ENCODE results near the gene SEMA6B. TPM values are rescaled to one million over a fixed set of nuclear protein-coding genes. Genes with fewer than 3 reads are reported as not detected.

Gene SEMA6B
- total RNA-seq, 1 experiment from 2014 or later: 5.7 TPM

DNA sequence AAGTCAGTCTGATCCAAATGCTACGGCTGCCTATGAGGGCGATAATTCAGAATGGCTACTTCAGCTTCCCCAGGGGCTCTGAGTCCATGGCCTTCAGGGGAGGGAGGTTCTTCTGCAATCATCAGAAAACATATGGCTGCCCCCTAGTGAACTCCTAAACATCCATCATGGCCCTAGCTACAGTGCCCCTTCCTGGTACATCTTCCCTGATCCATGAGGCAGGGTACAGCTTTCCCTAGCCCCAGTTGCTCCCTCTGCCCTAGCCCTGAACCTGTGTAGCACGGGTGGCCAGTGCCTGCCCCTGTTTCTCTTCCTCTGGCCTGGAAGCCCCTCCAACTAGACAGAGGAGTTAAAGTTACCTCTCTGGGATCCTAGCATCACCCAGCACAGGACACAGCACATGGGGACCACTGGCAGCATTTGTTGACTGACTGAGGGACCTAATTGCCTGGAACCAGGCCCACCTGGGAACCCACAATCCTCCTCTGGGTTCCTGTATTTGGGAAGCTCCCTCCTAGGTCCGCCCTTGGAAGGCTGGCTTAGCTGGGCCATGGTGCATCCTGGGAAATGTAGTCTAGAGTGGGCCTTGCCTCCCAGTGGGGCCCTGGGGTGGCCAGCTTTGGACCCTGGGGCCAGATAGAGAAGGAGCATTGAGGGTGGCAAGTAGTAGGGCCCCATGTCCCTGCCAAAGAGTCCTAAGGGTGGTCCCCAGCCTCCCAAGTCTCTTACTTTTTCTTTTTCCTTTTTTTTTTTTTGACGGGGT is 17.7 kb upstream of the SEMA6B start:
- ChIA-PET POLR2A (no interaction called here), CTCF (interaction anchor here (0.5 to 1.7 kb wide), 4 partner anchors 10 to 56 kb away, joined by 3 to 9 read pairs (median 4); no protein-coding TSS in a partner anchor)
- Histone ChIP-seq H3K27me3 (ENCODE audit: control insufficient read depth, insufficient read depth, low read length) (no peaks in the 10 kb centered on the region), H3K4me1 (ENCODE audit: control insufficient read depth, insufficient read depth, low read length) (peaks cover 14% of the 10 kb centered on the region), H3K27ac (ENCODE audit: low read length) (no peak overlapping the region), H3K4me3 (ENCODE audit: low read depth in 2 of 2, low read length in 2 of 2) (no peak overlapping the region), H3K36me3 (ENCODE audit: control insufficient read depth, insufficient read depth, low read length) (no peaks in the 10 kb centered on the region; the same call in 1 of the 2 replicates), H3K9me3 (ENCODE audit: control insufficient read depth, insufficient read depth, low read depth, low read length) (no peaks in the 10 kb centered on the region)
- intact Hi-C loops (cut with micrococcal nuclease; ENCODE audit: unreplicated experiment) (loop anchor here (5.0 kb wide), 1 partner anchor 60 kb away; the partner anchor contains the start of gene TNFAIP8L1), in situ Hi-C loops (cut with HindIII; ENCODE audit: low pct_unique_long_range_greater_than_20kb, low sequenced_read_pairs) (no loop called here)
- ATAC-seq (no peak), DNase-seq (ENCODE audit: low read depth, low spot score) (no peak)
- BruUV-seq (replicated peaks): no TSS peak
- TF ChIP-seq, protein P1, sequence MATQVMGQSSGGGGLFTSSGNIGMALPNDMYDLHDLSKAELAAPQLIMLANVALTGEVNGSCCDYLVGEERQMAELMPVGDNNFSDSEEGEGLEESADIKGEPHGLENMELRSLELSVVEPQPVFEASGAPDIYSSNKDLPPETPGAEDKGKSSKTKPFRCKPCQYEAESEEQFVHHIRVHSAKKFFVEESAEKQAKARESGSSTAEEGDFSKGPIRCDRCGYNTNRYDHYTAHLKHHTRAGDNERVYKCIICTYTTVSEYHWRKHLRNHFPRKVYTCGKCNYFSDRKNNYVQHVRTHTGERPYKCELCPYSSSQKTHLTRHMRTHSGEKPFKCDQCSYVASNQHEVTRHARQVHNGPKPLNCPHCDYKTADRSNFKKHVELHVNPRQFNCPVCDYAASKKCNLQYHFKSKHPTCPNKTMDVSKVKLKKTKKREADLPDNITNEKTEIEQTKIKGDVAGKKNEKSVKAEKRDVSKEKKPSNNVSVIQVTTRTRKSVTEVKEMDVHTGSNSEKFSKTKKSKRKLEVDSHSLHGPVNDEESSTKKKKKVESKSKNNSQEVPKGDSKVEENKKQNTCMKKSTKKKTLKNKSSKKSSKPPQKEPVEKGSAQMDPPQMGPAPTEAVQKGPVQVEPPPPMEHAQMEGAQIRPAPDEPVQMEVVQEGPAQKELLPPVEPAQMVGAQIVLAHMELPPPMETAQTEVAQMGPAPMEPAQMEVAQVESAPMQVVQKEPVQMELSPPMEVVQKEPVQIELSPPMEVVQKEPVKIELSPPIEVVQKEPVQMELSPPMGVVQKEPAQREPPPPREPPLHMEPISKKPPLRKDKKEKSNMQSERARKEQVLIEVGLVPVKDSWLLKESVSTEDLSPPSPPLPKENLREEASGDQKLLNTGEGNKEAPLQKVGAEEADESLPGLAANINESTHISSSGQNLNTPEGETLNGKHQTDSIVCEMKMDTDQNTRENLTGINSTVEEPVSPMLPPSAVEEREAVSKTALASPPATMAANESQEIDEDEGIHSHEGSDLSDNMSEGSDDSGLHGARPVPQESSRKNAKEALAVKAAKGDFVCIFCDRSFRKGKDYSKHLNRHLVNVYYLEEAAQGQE (IDR thresholded peaks at IDR 0.05; ENCODE audit: insufficient read depth in 1 of 2, low read depth in 2 of 2, low read length in 1 of 2): no peak
- no peak for TF ChIP-seq SIN3A (IDR thresholded peaks at IDR 0.05; ENCODE audit: borderline replicate concordance, insufficient read depth, low read depth, low read length)
- TF ChIP-seq TCF7L2 (IDR thresholded peaks at IDR 0.05; ENCODE audit: low read depth, low read length): no peak
- TF ChIP-seq POLR2AphosphoS5 (IDR thresholded peaks at IDR 0.05; ENCODE audit: low read depth, low read length): no peak
- TF ChIP-seq, protein P2, sequence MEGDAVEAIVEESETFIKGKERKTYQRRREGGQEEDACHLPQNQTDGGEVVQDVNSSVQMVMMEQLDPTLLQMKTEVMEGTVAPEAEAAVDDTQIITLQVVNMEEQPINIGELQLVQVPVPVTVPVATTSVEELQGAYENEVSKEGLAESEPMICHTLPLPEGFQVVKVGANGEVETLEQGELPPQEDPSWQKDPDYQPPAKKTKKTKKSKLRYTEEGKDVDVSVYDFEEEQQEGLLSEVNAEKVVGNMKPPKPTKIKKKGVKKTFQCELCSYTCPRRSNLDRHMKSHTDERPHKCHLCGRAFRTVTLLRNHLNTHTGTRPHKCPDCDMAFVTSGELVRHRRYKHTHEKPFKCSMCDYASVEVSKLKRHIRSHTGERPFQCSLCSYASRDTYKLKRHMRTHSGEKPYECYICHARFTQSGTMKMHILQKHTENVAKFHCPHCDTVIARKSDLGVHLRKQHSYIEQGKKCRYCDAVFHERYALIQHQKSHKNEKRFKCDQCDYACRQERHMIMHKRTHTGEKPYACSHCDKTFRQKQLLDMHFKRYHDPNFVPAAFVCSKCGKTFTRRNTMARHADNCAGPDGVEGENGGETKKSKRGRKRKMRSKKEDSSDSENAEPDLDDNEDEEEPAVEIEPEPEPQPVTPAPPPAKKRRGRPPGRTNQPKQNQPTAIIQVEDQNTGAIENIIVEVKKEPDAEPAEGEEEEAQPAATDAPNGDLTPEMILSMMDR (IDR thresholded peaks at IDR 0.05): no peak

DNA sequence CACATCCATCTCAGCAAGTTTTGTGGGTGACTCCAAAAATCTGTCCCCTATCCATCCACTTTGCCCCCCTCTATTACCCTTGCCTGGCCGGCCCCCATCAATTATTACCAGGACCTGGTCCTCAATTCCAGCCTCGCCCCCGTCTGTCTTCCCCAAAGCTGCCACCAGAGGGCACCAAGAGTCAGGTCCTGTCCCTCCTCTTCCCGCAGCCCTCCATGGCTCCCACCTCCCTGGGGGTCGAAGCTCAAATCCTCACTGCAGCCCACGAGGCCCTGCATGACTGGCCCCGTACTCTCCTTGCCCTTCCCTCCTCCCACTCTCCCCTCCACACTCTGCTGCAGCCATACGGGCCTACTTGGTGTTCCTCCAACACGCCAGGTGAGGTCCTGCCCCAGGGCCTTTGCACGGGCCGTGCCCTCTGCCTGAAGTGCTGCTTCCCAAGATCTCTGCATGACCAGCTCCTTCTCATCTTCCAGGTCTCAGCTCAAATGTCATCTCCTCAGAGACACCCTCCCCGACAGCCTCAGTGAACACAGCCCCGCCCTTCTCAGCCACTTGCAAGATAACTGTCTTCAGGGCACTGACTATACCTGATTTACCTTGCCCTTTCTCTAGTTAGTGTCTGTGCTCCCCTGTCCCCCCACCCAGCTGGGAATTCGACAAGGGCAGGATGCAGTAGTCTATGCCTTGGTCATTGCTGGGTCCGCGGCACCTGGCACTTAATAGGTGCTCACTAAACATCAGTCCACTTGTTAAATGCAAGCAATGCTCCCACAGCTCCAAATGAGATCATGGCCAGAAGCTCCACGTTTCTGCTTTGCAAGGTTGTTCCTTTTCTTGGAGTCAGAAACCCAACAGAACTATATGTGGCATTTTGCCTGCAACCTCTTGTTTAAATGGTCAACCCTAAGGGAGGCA is 16.8 kb upstream of the SEMA6B start:
- DNase-seq (ENCODE audit: low read depth, low spot score) (no peak), ATAC-seq (peak; percentile 58)
- in situ Hi-C loops (cut with HindIII; ENCODE audit: low pct_unique_long_range_greater_than_20kb, low sequenced_read_pairs) (no loop called here), intact Hi-C loops (cut with micrococcal nuclease; ENCODE audit: unreplicated experiment) (loop anchor here (5.0 kb wide), 1 partner anchor 61 kb away; the partner anchor contains the start of gene TNFAIP8L1)
- Histone ChIP-seq H3K27me3 (ENCODE audit: control insufficient read depth, insufficient read depth, low read length) (no peaks in the 10 kb centered on the region), H3K9me3 (ENCODE audit: control insufficient read depth, insufficient read depth, low read depth, low read length) (no peaks in the 10 kb centered on the region), H3K27ac (ENCODE audit: low read length) (no peak overlapping the region; the same call in 1 of the 2 replicates), H3K4me3 (ENCODE audit: low read depth in 2 of 2, low read length in 2 of 2) (no peak overlapping the region), H3K4me1 (ENCODE audit: control insufficient read depth, insufficient read depth, low read length) (peaks cover 14% of the 10 kb centered on the region), H3K36me3 (ENCODE audit: control insufficient read depth, insufficient read depth, low read length) (no peaks in the 10 kb centered on the region; the same call in 1 of the 2 replicates)
- no peak for TF ChIP-seq POLR2AphosphoS5 (IDR thresholded peaks at IDR 0.05; ENCODE audit: low read depth, low read length)
- TF ChIP-seq, protein P2 (IDR thresholded peaks at IDR 0.05): peak; percentile 86
- TF ChIP-seq SIN3A (IDR thresholded peaks at IDR 0.05; ENCODE audit: borderline replicate concordance, insufficient read depth, low read depth, low read length): no peak
- no peak for TF ChIP-seq TCF7L2 (IDR thresholded peaks at IDR 0.05; ENCODE audit: low read depth, low read length)
- TF ChIP-seq, protein P1 (IDR thresholded peaks at IDR 0.05; ENCODE audit: insufficient read depth in 1 of 2, low read depth in 2 of 2, low read length in 1 of 2): no peak
- BruUV-seq (replicated peaks): no TSS peak
- ChIA-PET CTCF (interaction anchor here (0.9 to 1.7 kb wide), 2 partner anchors 10 to 57 kb away, joined by 3 to 9 read pairs; no protein-coding TSS in a partner anchor), POLR2A (no interaction called here)

Measured in Panc1 (cell line).